ENCODE data around the gene ARHGAP44.
A peak's percentile ranks its signal among the peaks of the same experiment; 100 is the strongest.

The ARHGAP44 gene

GRCh38 chr17:12789481-12790248 is at the start of gene ARHGAP44:
Gene ARHGAP44, plus strand, starts transcription at chr17:12789498. Its CDS starts 341 bp downstream, at chr17:12789839.
- Mint-ChIP-seq H3K9me3 (no peaks in the 10 kb centered on the region), H3K27ac (peak within 1 kb of the TSS; percentile 56), H3K4me3 (peak within 1 kb of the TSS; percentile 89), H3K36me3 (no peaks in the 10 kb centered on the region), H3K4me1 (peaks cover 13% of the 10 kb centered on the region), H3K27me3 (peaks cover 43% of the 10 kb centered on the region)
- ATAC-seq: peak; percentile 91

- ATAC-seq: no peak
- Mint-ChIP-seq H3K4me3 (no peak overlapping the region), H3K27me3 (peaks cover 15% of the 10 kb centered on the region), H3K4me1 (no peaks in the 10 kb centered on the region), H3K9me3 (no peaks in the 10 kb centered on the region), H3K36me3 (no peaks in the 10 kb centered on the region), H3K27ac (no peak overlapping the region)
Observed at GRCh38 chr17:12739500-12739899, 49.8 kb upstream of the ARHGAP44 start.

- Mint-ChIP-seq H3K27ac (no peak overlapping the region), H3K4me1 (no peaks in the 10 kb centered on the region), H3K36me3 (no peaks in the 10 kb centered on the region), H3K9me3 (no peaks in the 10 kb centered on the region), H3K4me3 (no peak overlapping the region), H3K27me3 (peaks cover 37% of the 10 kb centered on the region)
- ATAC-seq: no peak
Observed at GRCh38 chr17:12743046-12743445, 46.3 kb upstream of the ARHGAP44 start.

- no peaks in the 10 kb centered on the region for H3K4me1 Mint-ChIP-seq
- no peak overlapping the region for H3K27ac Mint-ChIP-seq
- no peak overlapping the region for H3K4me3 Mint-ChIP-seq
- no peaks in the 10 kb centered on the region for H3K36me3 Mint-ChIP-seq
- no peak for ATAC-seq
- H3K9me3 Mint-ChIP-seq: no peaks in the 10 kb centered on the region
- H3K27me3 Mint-ChIP-seq: peaks cover 37% of the 10 kb centered on the region
Observed at GRCh38 chr17:12744298-12744697, 45.0 kb upstream of the ARHGAP44 start.

GRCh38 chr17:12744786-12745185 is 44.5 kb upstream of the ARHGAP44 start:
- Mint-ChIP-seq H3K4me1 (no peaks in the 10 kb centered on the region), H3K27ac (no peak overlapping the region), H3K9me3 (no peaks in the 10 kb centered on the region), H3K4me3 (no peak overlapping the region), H3K36me3 (no peaks in the 10 kb centered on the region), H3K27me3 (peaks cover 37% of the 10 kb centered on the region)
- no peak for ATAC-seq

- Mint-ChIP-seq H3K36me3 (no peaks in the 10 kb centered on the region), H3K27me3 (peaks cover 32% of the 10 kb centered on the region), H3K27ac (no peak overlapping the region), H3K9me3 (no peaks in the 10 kb centered on the region), H3K4me3 (no peak overlapping the region), H3K4me1 (no peaks in the 10 kb centered on the region)
- no peak for ATAC-seq
Observed at GRCh38 chr17:12745486-12745885, 43.8 kb upstream of the ARHGAP44 start.

- Mint-ChIP-seq H3K27me3 (peaks cover 15% of the 10 kb centered on the region), H3K4me1 (no peaks in the 10 kb centered on the region), H3K9me3 (peaks cover 3% of the 10 kb centered on the region), H3K27ac (no peak overlapping the region), H3K4me3 (no peak overlapping the region), H3K36me3 (no peaks in the 10 kb centered on the region)
- no peak for ATAC-seq
Observed at GRCh38 chr17:12756786-12757185, 32.5 kb upstream of the ARHGAP44 start.

GRCh38 chr17:12759090-12759489 is 30.2 kb upstream of the ARHGAP44 start:
- Mint-ChIP-seq H3K4me3 (no peak overlapping the region), H3K4me1 (no peaks in the 10 kb centered on the region), H3K36me3 (no peaks in the 10 kb centered on the region), H3K27me3 (peaks cover 11% of the 10 kb centered on the region), H3K27ac (no peak overlapping the region), H3K9me3 (peaks cover 5% of the 10 kb centered on the region)
- ATAC-seq: no peak

GRCh38 chr17:12765548-12765947 is 23.8 kb upstream of the ARHGAP44 start:
- Mint-ChIP-seq H3K4me1 (no peaks in the 10 kb centered on the region), H3K36me3 (no peaks in the 10 kb centered on the region), H3K27ac (no peak overlapping the region), H3K4me3 (no peak overlapping the region), H3K9me3 (peaks cover 5% of the 10 kb centered on the region), H3K27me3 (peaks cover 19% of the 10 kb centered on the region)
- ATAC-seq: no peak

- Mint-ChIP-seq H3K27ac (no peak overlapping the region), H3K4me3 (no peak overlapping the region), H3K4me1 (no peaks in the 10 kb centered on the region), H3K36me3 (no peaks in the 10 kb centered on the region), H3K9me3 (no peaks in the 10 kb centered on the region), H3K27me3 (peaks cover 8% of the 10 kb centered on the region)
- no peak for ATAC-seq
Observed at GRCh38 chr17:12768255-12768654, 21.0 kb upstream of the ARHGAP44 start.

GRCh38 chr17:12769981-12770380 is 19.3 kb upstream of the ARHGAP44 start:
- H3K9me3 Mint-ChIP-seq: no peaks in the 10 kb centered on the region
- no peak overlapping the region for H3K4me3 Mint-ChIP-seq
- H3K4me1 Mint-ChIP-seq: no peaks in the 10 kb centered on the region
- peaks cover 8% of the 10 kb centered on the region for H3K27me3 Mint-ChIP-seq
- H3K36me3 Mint-ChIP-seq: no peaks in the 10 kb centered on the region
- H3K27ac Mint-ChIP-seq: no peak overlapping the region
- ATAC-seq: no peak

- ATAC-seq: peak; percentile 43
- H3K9me3 Mint-ChIP-seq: no peaks in the 10 kb centered on the region
- no peak overlapping the region for H3K27ac Mint-ChIP-seq
- no peaks in the 10 kb centered on the region for H3K36me3 Mint-ChIP-seq
- H3K4me1 Mint-ChIP-seq: no peaks in the 10 kb centered on the region
- H3K4me3 Mint-ChIP-seq: no peak overlapping the region
- no peaks in the 10 kb centered on the region for H3K27me3 Mint-ChIP-seq
Observed at GRCh38 chr17:12773153-12773552, 16.1 kb upstream of the ARHGAP44 start.

GRCh38 chr17:12789075-12789480 is 220 bp upstream of the ARHGAP44 start:
- Mint-ChIP-seq H3K4me1 (peaks cover 13% of the 10 kb centered on the region), H3K4me3 (peak overlapping the region; percentile 78), H3K27me3 (peaks cover 43% of the 10 kb centered on the region), H3K27ac (no peak overlapping the region), H3K9me3 (no peaks in the 10 kb centered on the region), H3K36me3 (no peaks in the 10 kb centered on the region)
- no peak for ATAC-seq

- no peaks in the 10 kb centered on the region for H3K9me3 Mint-ChIP-seq
- H3K27ac Mint-ChIP-seq: peak overlapping the region; percentile 56
- no peak for ATAC-seq
- H3K4me1 Mint-ChIP-seq: peaks cover 13% of the 10 kb centered on the region
- no peaks in the 10 kb centered on the region for H3K36me3 Mint-ChIP-seq
- H3K27me3 Mint-ChIP-seq: peaks cover 39% of the 10 kb centered on the region
- H3K4me3 Mint-ChIP-seq: peak overlapping the region; percentile 89
Observed at GRCh38 chr17:12790249-12791106, 1.2 kb downstream of the ARHGAP44 start.

GRCh38 chr17:12794919-12795532 is 5.7 kb downstream of the ARHGAP44 start:
- peaks cover 10% of the 10 kb centered on the region for H3K4me1 Mint-ChIP-seq
- H3K9me3 Mint-ChIP-seq: peaks cover 4% of the 10 kb centered on the region
- no peak for ATAC-seq
- no peak overlapping the region for H3K4me3 Mint-ChIP-seq
- H3K27me3 Mint-ChIP-seq: peaks cover 31% of the 10 kb centered on the region
- no peak overlapping the region for H3K27ac Mint-ChIP-seq
- peaks cover 5% of the 10 kb centered on the region for H3K36me3 Mint-ChIP-seq
